ENCODE measurements around the gene PMAIP1. TPM values are rescaled to one million over a fixed set of nuclear protein-coding genes. Genes with fewer than 3 reads are reported as not detected.

Gene PMAIP1
- total and polyA plus RNA-seq, 4 donors, result 0.08 to 5.5 (median 0.25) TPM

GRCh38 chr18:59916746-59917145, 16.9 kb downstream of the PMAIP1 start:
- TF ChIP-seq HNF4A (conservative IDR thresholded peaks at IDR 0.05), result no peak
- no peak for TF ChIP-seq SP1 (IDR thresholded peaks at IDR 0.05)
- no peak for TF ChIP-seq FOXA2 (IDR thresholded peaks at IDR 0.05)
- no peak for TF ChIP-seq NR2F2 (IDR thresholded peaks at IDR 0.05)
- TF ChIP-seq GABPA (IDR thresholded peaks at IDR 0.05 in 1 of 2, conservative IDR thresholded peaks at IDR 0.05 in 1 of 2), result no peak
- no peak for DNase-seq (ENCODE audit: low spot score)
- no peaks in the 10 kb centered on the region for H3K36me3 ChIP-seq (ENCODE audit: control insufficient read depth in 4 of 4, insufficient read depth in 3 of 4, low read depth in 1 of 4, low read length in 3 of 4)
- no peak overlapping the region for H3K9ac ChIP-seq (ENCODE audit: low read depth in 1 of 2, low read length in 2 of 2)
- H3K4me3 ChIP-seq (ENCODE audit: low read depth in 1 of 3, low read length in 3 of 3), result no peak overlapping the region
- no peaks in the 10 kb centered on the region for H3K27me3 ChIP-seq (ENCODE audit: control insufficient read depth in 4 of 4, insufficient read depth in 4 of 4, low read length in 3 of 4)
- H3K4me1 ChIP-seq (ENCODE audit: control insufficient read depth in 4 of 4, insufficient read depth in 4 of 4, low read length in 3 of 4), result no peaks in the 10 kb centered on the region
- WGBS, result 85% methylated on average over 3 of the region's 3 CpGs
- H3K9me3 ChIP-seq (ENCODE audit: control insufficient read depth in 4 of 4, low read length in 3 of 4), result peaks cover 0 to 4% (median under 1%) of the 10 kb centered on the region in 4 donors
- H3K27ac ChIP-seq (ENCODE audit: low read depth in 1 of 2, low read length in 2 of 2), result no peak overlapping the region

GRCh38 chr18:59917422-59917821, 17.6 kb downstream of the PMAIP1 start:
- H3K4me1 ChIP-seq (ENCODE audit: control insufficient read depth in 4 of 4, insufficient read depth in 4 of 4, low read length in 3 of 4), result no peaks in the 10 kb centered on the region
- no peak overlapping the region for H3K9ac ChIP-seq (ENCODE audit: low read depth in 1 of 2, low read length in 2 of 2)
- DNase-seq (ENCODE audit: low spot score), result no peak
- peaks cover 0 to 4% (median under 1%) of the 10 kb centered on the region in 4 donors for H3K9me3 ChIP-seq (ENCODE audit: control insufficient read depth in 4 of 4, low read length in 3 of 4)
- H3K27me3 ChIP-seq (ENCODE audit: control insufficient read depth in 4 of 4, insufficient read depth in 4 of 4, low read length in 3 of 4), result no peaks in the 10 kb centered on the region
- H3K27ac ChIP-seq (ENCODE audit: low read depth in 1 of 2, low read length in 2 of 2), result no peak overlapping the region
- no peak overlapping the region for H3K4me3 ChIP-seq (ENCODE audit: low read depth in 1 of 3, low read length in 3 of 3)
- no peak for TF ChIP-seq RAD21 (IDR thresholded peaks at IDR 0.05)
- no peaks in the 10 kb centered on the region for H3K36me3 ChIP-seq (ENCODE audit: control insufficient read depth in 4 of 4, insufficient read depth in 3 of 4, low read depth in 1 of 4, low read length in 3 of 4)
- WGBS, result 81% methylated on average over 5 of the region's 5 CpGs

- WGBS, result 64% methylated on average over 9 of the region's 9 CpGs
- Histone ChIP-seq H3K9me3 (ENCODE audit: control insufficient read depth in 4 of 4, low read length in 3 of 4) (no peaks in the 10 kb centered on the region), H3K4me3 (ENCODE audit: low read depth in 1 of 3, low read length in 3 of 3) (no peak overlapping the region), H3K27ac (ENCODE audit: low read depth in 1 of 2, low read length in 2 of 2) (no peak overlapping the region), H3K9ac (ENCODE audit: low read depth in 1 of 2, low read length in 2 of 2) (no peak overlapping the region), H3K4me1 (ENCODE audit: control insufficient read depth in 4 of 4, insufficient read depth in 4 of 4, low read length in 3 of 4) (no peaks in the 10 kb centered on the region), H3K27me3 (ENCODE audit: control insufficient read depth in 4 of 4, insufficient read depth in 4 of 4, low read length in 3 of 4) (no peaks in the 10 kb centered on the region), H3K36me3 (ENCODE audit: control insufficient read depth in 4 of 4, insufficient read depth in 3 of 4, low read depth in 1 of 4, low read length in 3 of 4) (no peaks in the 10 kb centered on the region)
- no peak for TF ChIP-seq NR2F2 (IDR thresholded peaks at IDR 0.05)
- no peak for TF ChIP-seq ATF3 (IDR thresholded peaks at IDR 0.05)
- TF ChIP-seq HNF4G (IDR thresholded peaks at IDR 0.05), result no peak
- no peak for TF ChIP-seq FOXA1 (IDR thresholded peaks at IDR 0.05)
- no peak for TF ChIP-seq EGR1 (IDR thresholded peaks at IDR 0.05; ENCODE audit: low read depth in 2 of 2)
- TF ChIP-seq HNF4A (conservative IDR thresholded peaks at IDR 0.05), result no peak
- TF ChIP-seq CTCF (IDR thresholded peaks at IDR 0.05; ENCODE audit: low read depth, low read length, missing input control), result no peak
- no peak for TF ChIP-seq FOXA2 (IDR thresholded peaks at IDR 0.05)
- TF ChIP-seq SP1 (IDR thresholded peaks at IDR 0.05), result no peak
- no peak for TF ChIP-seq JUND (IDR thresholded peaks at IDR 0.05)
- TF ChIP-seq TAF1 (conservative IDR thresholded peaks at IDR 0.05), result no peak
- TF ChIP-seq GABPA (IDR thresholded peaks at IDR 0.05 in 1 of 2, conservative IDR thresholded peaks at IDR 0.05 in 1 of 2), result no peak
- TF ChIP-seq YY1 (IDR thresholded peaks at IDR 0.05), result no peak
- no peak for TF ChIP-seq RXRA (IDR thresholded peaks at IDR 0.05)
- TF ChIP-seq MAX (IDR thresholded peaks at IDR 0.05), result no peak
- TF ChIP-seq RAD21 (IDR thresholded peaks at IDR 0.05), result no peak
- TF ChIP-seq ZBTB33 (IDR thresholded peaks at IDR 0.05), result no peak
- TF ChIP-seq REST (IDR thresholded peaks at IDR 0.05), result no peak
- DNase-seq (ENCODE audit: low spot score), result peak; percentile 75
Measured at GRCh38 chr18:59918320-59918755, 18.5 kb downstream of the PMAIP1 start.

Data from liver (tissue), 9 donors.